Measurements from ENCODE around the gene C4orf50.

Gene C4orf50

DNA sequence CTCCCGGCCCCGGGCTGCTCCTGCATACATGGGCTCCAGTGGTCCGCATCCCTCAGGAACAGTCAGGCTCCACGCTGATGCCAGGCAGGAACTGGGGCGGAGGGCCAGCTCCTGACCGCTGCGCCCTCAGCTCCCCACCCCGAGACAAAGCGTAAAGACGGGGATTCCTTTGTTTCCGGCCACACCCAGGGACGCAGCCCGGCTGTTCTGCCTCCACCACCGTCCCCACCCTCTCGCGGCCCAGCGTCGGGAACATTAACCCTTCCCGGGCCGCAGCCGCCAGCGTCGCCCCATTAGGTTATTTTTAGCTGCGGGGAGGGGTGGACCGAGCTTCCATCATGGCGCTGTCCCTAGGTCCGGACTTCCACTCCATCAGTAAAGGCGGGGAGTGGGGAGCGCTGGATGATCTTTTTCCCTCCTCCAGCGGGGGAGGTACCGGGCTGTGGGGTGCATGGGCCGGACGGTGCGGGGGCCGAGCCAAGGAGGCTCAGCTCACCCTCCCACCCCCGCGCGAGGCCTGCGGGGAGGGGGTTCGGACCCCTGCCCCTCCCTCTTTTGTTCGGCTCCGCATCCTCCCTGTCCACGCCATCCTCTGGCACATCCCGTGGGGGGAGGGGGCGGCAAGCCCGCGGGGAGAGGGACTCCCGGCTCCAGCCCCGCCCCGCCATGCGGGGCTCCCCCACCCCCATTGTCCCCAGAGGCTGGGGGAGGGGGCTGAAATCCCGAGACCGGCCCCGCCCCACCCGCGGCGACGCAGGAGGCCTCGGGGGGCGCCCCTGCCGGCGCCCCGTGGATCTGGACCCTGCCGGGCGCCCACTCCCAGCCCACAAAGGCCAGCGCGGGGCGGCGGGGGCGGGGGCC is 130.6 kb downstream of the C4orf50 start:
- DNase-seq (ENCODE audit: extremely low read depth, low read depth) = no peak
- TF ChIP-seq CTCF (IDR thresholded peaks at IDR 0.05; ENCODE audit: low read depth, low read length, missing control alignments) = no peak
- H3K4me3 ChIP-seq (replicated peaks; ENCODE audit: low read depth, low read length) = no peak overlapping the region

DNA sequence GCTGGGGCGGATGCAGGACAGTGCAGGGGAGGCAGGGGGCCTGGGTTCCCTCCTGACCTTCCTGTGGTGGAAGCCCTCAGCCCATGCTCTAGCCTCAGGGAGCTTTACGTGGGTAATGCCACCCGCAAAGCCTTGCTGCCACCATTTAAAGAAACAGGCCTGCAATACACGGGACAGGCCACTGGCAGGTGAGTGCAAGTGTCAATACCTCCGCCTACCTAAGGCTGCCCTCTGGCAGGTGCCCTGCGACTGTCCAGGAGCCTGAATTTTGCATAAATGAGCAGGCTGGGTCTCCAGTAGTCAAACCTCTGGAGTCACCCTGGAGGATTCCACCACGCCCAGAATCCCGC is 131.2 kb downstream of the C4orf50 start:
- H3K4me3 ChIP-seq (replicated peaks; ENCODE audit: low read depth, low read length) = no peak overlapping the region
- DNase-seq (ENCODE audit: extremely low read depth, low read depth) = no peak

DNA sequence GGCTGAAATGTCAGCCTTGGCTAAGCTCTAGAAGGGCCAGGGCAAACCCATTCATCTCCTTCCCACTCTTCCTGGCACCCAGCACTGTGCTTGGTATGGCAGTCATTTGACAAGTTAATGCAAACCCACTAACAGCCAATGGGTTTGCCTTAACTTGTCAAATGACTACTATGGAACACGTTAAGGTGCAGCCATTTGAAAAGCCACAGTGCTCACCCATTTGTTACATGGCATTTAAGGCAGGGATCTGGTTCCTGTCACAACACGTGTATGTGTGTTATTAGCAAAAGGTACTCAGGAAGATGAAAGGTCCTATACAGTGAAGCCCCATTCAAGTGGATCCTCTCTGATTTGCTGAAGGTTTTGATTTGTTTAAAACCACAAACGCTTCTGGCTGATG is 132.5 kb downstream of the C4orf50 start:
- no peak for TF ChIP-seq CTCF (IDR thresholded peaks at IDR 0.05; ENCODE audit: low read depth, low read length, missing control alignments)
- no peak overlapping the region for H3K4me3 ChIP-seq (replicated peaks; ENCODE audit: low read depth, low read length)
- DNase-seq (ENCODE audit: extremely low read depth, low read depth) = no peak

More for the DNA sequence above, 131.2 kb downstream of the C4orf50 start:
- no peak for TF ChIP-seq CTCF (IDR thresholded peaks at IDR 0.05; ENCODE audit: low read depth, low read length, missing control alignments)

- DNase-seq (ENCODE audit: extremely low read depth, low read depth) = no peak
- no peak for TF ChIP-seq CTCF (IDR thresholded peaks at IDR 0.05; ENCODE audit: low read depth, low read length, missing control alignments)
These were observed 133.4 kb downstream of the C4orf50 start for GRCh38 chr4:5884796-5885195.

DNA sequence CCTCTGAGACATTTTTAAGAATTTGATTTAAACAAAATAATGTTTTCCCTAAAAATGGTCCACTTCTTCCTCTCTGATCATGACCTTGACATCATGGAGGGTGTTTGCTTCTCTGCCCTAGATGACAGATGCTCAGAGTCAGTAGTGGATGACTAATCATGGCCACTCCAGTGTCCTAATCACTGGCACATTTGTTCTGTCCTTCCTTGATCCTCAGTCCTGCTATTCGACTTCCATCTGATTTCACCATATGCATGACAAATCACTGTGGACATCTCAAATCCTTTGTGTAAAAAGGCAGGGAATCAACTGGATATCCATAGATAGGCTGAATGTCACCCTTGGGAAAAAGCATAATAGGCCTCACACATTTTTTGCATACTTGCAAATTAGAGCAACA is 134.3 kb downstream of the C4orf50 start:
- DNase-seq (ENCODE audit: extremely low read depth, low read depth) = no peak
- no peak for TF ChIP-seq CTCF (IDR thresholded peaks at IDR 0.05; ENCODE audit: low read depth, low read length, missing control alignments)
- H3K4me3 ChIP-seq (replicated peaks; ENCODE audit: low read depth, low read length) = no peak overlapping the region

More at GRCh38 chr4:5884796-5885195, 133.4 kb downstream of the C4orf50 start:
- H3K4me3 ChIP-seq (replicated peaks; ENCODE audit: low read depth, low read length) = no peak overlapping the region

DNA sequence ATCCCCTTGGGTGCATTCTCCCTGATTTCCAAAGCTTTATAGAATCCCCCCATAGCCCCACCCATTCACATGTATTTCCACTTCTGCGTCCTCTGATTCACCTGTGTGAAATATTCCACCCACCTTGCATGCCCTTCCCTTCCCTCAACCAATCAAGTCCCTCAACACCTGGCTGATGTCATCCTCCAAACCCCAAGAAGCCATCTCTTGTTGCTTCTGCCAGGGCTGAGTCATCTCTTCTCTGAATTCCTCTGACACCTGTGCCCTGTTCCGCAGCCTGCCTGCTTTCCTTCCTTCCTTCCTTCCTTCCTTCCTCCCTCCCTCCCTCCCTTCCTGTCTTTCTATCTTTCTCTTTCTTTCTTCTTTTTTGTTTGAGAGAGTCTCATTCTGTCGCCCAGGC is 135.3 kb downstream of the C4orf50 start:
- no peak for TF ChIP-seq CTCF (IDR thresholded peaks at IDR 0.05; ENCODE audit: low read depth, low read length, missing control alignments)
- no peak for DNase-seq (ENCODE audit: extremely low read depth, low read depth)
- H3K4me3 ChIP-seq (replicated peaks; ENCODE audit: low read depth, low read length) = no peak overlapping the region

Measured in HFF-Myc (cell line).